Measurements from ENCODE around the gene GLT6D1.

The GLT6D1 gene

GRCh38 chr9:135574943-135575342 is 64.4 kb downstream of the GLT6D1 start:
- FAIRE-seq = no peak
- TF ChIP-seq POU2F2 (IDR thresholded peaks at IDR 0.05; ENCODE audit: low read depth, low read length) (no peak), TAF1 (IDR thresholded peaks at IDR 0.05; ENCODE audit: low read depth, low read length) (no peak), POLR2AphosphoS5 (IDR thresholded peaks at IDR 0.05; ENCODE audit: low read depth, low read length) (no peak), POLR2A (IDR thresholded peaks at IDR 0.05; ENCODE audit: low read depth, low read length) (no peak), SPI1 (IDR thresholded peaks at IDR 0.05; ENCODE audit: low read depth, low read length) (no peak), PAX5 (IDR thresholded peaks at IDR 0.05; ENCODE audit: insufficient read depth, low read length, severe bottlenecking) (no peak)
- DNase-seq (ENCODE audit: insufficient read length, low spot score) = no peak

- TF ChIP-seq PAX5 (IDR thresholded peaks at IDR 0.05; ENCODE audit: insufficient read depth, low read length, severe bottlenecking) = no peak
- no peak for TF ChIP-seq POLR2AphosphoS5 (IDR thresholded peaks at IDR 0.05; ENCODE audit: low read depth, low read length)
- TF ChIP-seq TAF1 (IDR thresholded peaks at IDR 0.05; ENCODE audit: low read depth, low read length) = no peak
- TF ChIP-seq POLR2A (IDR thresholded peaks at IDR 0.05; ENCODE audit: low read depth, low read length) = no peak
- TF ChIP-seq POU2F2 (IDR thresholded peaks at IDR 0.05; ENCODE audit: low read depth, low read length) = no peak
- TF ChIP-seq SPI1 (IDR thresholded peaks at IDR 0.05; ENCODE audit: low read depth, low read length) = no peak
- DNase-seq (ENCODE audit: insufficient read length, low spot score) (no peak), FAIRE-seq (no peak)
These were observed 65.0 kb downstream of the GLT6D1 start for GRCh38 chr9:135574331-135574730.

All from GM12891 (cell line).